Adrenal gland (tissue), 5 donors: ENCODE measurements around the gene CFAP99.

ENCODE experiments used
- POLR2A ChIP-seq, 2 donors: fragments of 450-650 bp; IDR thresholded peaks; one replicate each; pipeline ENCODE4 v1.6.1; 2017; ENCODE audit warnings: antibody characterized with exemption in 2 of 2, mild to moderate bottlenecking in 2 of 2, moderate library complexity in 1 of 2
- TF ChIP-seq, protein P1 (sequence below), 6 experiments: fragments of 450-650 bp in 4 of 6; fragments of 200-600 bp in 2 of 6; sonication (generic) in 1 of 6; IDR thresholded peaks; 1 replicate in 5 of 6; 2 replicates in 1 of 6; pipeline versions ENCODE4 v1.5.1 to v1.8.0; 2016 to 2021; ENCODE audit warnings: antibody characterized with exemption in 6 of 6, mild to moderate bottlenecking in 2 of 6, moderate library complexity in 1 of 6
- donor health status: DM: no; HTN: no; CAD: no.

DNA sequence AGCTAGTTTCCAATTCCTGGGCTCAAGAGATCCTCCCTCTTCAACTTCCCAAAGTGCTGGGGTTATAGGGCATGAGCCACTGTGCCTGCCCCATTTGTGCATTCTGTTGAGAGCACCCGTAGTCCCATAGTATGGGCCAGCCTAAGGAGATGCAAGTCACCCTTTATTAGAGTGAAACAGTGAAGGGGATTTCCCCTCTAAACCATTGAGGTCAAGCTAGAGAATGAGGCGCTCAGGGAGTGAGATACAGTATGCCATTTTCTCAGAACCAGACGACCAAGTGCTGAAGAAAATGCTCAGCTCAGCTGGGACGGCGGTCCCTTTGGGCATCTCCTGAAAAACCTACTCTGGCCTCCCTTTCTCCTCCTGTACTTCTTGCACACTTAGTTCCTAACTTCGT lies 68.9 kb downstream of the CFAP99 start:
- TF ChIP-seq, protein P1, sequence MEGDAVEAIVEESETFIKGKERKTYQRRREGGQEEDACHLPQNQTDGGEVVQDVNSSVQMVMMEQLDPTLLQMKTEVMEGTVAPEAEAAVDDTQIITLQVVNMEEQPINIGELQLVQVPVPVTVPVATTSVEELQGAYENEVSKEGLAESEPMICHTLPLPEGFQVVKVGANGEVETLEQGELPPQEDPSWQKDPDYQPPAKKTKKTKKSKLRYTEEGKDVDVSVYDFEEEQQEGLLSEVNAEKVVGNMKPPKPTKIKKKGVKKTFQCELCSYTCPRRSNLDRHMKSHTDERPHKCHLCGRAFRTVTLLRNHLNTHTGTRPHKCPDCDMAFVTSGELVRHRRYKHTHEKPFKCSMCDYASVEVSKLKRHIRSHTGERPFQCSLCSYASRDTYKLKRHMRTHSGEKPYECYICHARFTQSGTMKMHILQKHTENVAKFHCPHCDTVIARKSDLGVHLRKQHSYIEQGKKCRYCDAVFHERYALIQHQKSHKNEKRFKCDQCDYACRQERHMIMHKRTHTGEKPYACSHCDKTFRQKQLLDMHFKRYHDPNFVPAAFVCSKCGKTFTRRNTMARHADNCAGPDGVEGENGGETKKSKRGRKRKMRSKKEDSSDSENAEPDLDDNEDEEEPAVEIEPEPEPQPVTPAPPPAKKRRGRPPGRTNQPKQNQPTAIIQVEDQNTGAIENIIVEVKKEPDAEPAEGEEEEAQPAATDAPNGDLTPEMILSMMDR (IDR thresholded peaks at IDR 0.05): no peak
- no peak for TF ChIP-seq POLR2A (IDR thresholded peaks at IDR 0.05)
